Memory B cell (primary cell): ENCODE measurements around the gene SYNGAP1.
"Not testable (repeated sequence)": the region's sequence is repeated elsewhere in the genome, so short reads cannot be mapped to it uniquely, and the experiment has no call there.

Experiments
- ATAC-seq: fragments of 150-1000 bp; cut with Tn5 transposase; 2 replicates; pipeline ENCODE4 v1.10.0; 2021; ENCODE audit warnings: low read depth, mild to moderate bottlenecking, moderate library complexity
- DNase-seq, 2 donors: peaks; one replicate each; pipeline ENCODE4 v3.0.0; 2022; ENCODE audit warnings: low spot score in 2 of 2
- H3K27ac Mint-ChIP-seq: one replicate; pipeline ENCODE4 v1.8.0; 2022; ENCODE audit warnings: mild to moderate bottlenecking, moderate library complexity, mixed read lengths
- H3K27me3 Mint-ChIP-seq: one replicate; pipeline ENCODE4 v1.8.0; 2022; ENCODE audit warnings: mixed read lengths
- H3K36me3 Mint-ChIP-seq: one replicate; pipeline ENCODE4 v1.8.0; 2022; ENCODE audit warnings: mild to moderate bottlenecking, mixed read lengths
- H3K4me1 Mint-ChIP-seq: one replicate; pipeline ENCODE4 v1.8.0; 2022; ENCODE audit warnings: mixed read lengths
- H3K4me3 Mint-ChIP-seq: one replicate; pipeline ENCODE4 v1.8.0; 2022; ENCODE audit warnings: mild to moderate bottlenecking, moderate library complexity, mixed read lengths
- H3K9me3 Mint-ChIP-seq: one replicate; pipeline ENCODE4 v1.8.0; 2022; ENCODE audit warnings: mixed read lengths

SYNGAP1 gene

DNA sequence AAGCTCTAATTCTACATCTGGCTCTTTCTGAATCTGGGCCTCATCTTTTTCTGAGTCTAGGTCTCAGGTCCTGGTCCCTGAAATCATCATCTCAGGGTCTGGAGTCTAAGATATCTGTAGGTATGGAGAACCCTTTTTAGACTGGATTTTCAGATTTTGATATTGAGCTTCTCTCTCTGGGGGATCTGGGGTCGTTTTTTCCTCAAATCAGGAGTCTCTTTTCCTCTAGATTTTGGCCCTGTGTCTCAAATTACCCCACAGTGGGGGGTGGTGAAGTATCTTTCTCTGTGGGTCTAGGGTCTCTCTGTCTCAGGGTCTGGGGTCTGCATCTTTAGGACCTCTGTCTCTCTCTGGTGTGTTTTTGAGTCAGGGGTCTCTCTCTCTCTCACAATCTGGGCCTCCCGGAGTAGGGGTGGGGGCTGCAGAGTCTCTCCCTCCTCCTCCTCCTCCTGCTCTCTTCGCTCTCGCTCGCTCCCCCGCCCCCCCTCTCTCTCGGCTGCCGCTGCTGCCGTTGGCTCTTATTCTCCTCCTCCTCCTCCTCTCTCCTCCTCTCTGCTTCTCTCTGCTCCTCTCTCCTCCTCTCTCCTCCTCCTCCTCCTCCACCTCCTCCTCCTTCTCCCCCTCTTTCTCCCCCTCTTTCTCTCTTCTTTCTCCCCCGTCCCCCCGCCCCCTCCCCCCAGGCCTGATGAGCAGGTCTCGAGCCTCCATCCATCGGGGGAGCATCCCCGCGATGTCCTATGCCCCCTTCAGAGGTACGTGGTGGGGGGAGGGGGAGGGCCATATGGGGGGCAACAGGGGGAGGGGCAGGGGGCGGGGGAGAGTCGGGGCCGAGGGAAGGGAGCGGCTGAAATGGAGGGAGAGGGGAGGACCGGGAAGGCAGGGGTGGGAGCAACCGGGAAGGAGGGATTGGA is at the start of gene SYNGAP1:
Gene SYNGAP1, plus strand, starts transcription at position 486 of the 911 bp plus-strand sequence. Its CDS starts 200 bp downstream, at position 686.
- DNase-seq (no peak), ATAC-seq (no peak)
- peak within 1 kb of the TSS; percentile 92 for H3K27ac Mint-ChIP-seq
- H3K4me3 Mint-ChIP-seq, result no peak within 1 kb of the TSS
- no peaks in the 10 kb centered on the region for H3K27me3 Mint-ChIP-seq
- peaks cover 38% of the 10 kb centered on the region for H3K4me1 Mint-ChIP-seq
- H3K9me3 Mint-ChIP-seq, result no peaks in the 10 kb centered on the region
- H3K36me3 Mint-ChIP-seq, result peaks cover 5% of the 10 kb centered on the region

DNA sequence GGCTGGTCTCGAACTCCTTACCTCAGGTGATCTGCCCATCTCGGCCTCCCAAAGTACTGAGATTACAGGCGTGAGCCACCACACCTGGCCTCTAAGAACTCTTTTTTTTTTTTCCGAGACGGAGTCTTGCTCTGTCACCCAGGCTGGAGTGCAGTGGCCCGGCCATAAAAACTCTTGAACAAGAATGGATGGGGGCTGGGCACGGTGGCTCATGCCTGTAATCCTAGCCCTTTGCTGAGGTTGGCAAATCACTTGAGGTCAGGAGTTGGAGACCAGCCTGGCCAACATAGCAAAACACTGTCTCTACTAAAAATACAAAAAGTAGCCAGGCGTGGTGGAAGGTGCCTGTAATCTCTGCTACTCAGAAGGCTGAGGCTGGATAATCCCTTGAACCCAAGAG is 48.0 kb upstream of the SYNGAP1 start:
- not testable (repeated sequence) for H3K4me1 Mint-ChIP-seq, H3K36me3 Mint-ChIP-seq, H3K27ac Mint-ChIP-seq, DNase-seq, H3K9me3 Mint-ChIP-seq, H3K4me3 Mint-ChIP-seq, ATAC-seq, H3K27me3 Mint-ChIP-seq

DNA sequence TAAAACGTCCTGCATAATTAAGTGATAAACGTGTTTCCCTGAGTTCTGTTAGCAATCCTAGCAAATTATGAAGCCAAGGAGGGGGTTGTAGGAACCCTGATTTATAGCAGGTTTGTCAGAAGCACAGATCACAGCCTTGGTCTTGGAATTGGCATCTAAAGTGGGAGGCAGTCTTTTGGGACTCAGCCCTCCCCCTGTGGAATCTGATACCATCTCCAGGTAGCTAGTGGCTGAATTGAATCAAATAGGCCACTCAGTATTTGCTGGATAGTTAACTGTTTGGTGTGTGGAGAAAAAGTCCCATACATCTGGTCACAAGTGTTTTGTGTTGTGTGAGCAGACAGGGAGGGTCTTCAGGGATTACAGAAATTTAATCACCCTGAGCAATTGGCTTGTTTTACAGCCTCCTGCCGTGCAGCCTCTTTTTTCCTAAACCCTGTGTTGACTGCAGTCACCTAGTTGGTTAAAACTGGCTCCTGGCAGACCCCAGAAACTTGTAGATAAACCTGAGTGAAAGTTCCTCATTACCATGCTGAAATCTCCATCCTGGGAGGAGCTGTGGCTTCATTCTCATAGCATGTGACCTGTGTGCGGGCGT is 47.2 kb upstream of the SYNGAP1 start:
- Mint-ChIP-seq H3K36me3 (no peaks in the 10 kb centered on the region), H3K4me1 (peaks cover 2% of the 10 kb centered on the region), H3K9me3 (no peaks in the 10 kb centered on the region), H3K27ac (no peak overlapping the region), H3K4me3 (no peak overlapping the region), H3K27me3 (no peaks in the 10 kb centered on the region)
- ATAC-seq (no peak), DNase-seq (no peak)

DNA sequence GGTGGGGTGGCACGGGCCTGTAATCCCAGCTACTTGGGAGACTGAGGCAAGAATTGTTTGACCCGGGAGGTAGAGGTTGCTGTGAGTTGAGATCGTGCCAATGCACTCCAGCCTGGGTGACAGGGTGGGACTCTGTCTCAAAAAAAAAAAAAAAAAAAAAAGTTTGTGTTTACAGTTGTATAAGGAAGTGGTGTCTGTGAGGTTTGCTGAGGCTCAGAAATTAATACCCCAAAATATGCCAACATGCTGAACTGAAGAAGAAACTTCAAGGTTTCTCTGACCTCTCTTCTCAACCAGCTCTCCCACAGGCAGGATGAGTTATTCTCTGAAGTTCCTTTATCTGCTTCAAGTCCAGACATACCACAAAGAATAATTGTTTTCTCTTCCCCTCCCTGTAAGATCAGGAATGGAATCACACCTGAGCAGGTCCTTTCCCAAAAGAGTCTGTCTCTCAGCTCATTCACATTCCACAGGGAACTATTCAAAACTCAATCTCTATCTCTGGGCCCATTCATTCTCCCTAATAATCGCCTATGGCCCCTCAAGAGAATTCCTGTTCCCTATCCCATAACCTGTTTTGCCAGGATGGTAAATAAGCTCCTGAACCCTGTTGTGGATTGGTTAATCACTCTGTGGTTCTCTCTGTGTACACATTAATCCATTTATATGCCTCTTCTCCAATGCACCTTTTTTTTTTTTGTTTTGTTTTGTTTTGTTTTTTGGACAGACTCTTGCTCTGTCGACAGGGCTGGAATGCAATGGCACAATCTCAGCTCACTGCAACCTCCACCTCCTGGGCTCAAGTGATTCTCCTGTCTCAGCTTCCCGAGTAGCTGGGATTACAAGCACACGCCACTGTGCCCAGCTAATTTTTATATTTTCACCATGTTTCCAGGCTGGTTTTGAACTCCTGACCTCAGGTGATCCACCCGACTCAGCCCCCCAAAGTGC is 45.6 kb upstream of the SYNGAP1 start:
- DNase-seq (no peak), ATAC-seq (no peak)
- Mint-ChIP-seq H3K27me3 (no peaks in the 10 kb centered on the region), H3K4me1 (peaks cover 2% of the 10 kb centered on the region), H3K4me3 (no peak overlapping the region), H3K9me3 (no peaks in the 10 kb centered on the region), H3K36me3 (no peaks in the 10 kb centered on the region), H3K27ac (no peak overlapping the region)

DNA sequence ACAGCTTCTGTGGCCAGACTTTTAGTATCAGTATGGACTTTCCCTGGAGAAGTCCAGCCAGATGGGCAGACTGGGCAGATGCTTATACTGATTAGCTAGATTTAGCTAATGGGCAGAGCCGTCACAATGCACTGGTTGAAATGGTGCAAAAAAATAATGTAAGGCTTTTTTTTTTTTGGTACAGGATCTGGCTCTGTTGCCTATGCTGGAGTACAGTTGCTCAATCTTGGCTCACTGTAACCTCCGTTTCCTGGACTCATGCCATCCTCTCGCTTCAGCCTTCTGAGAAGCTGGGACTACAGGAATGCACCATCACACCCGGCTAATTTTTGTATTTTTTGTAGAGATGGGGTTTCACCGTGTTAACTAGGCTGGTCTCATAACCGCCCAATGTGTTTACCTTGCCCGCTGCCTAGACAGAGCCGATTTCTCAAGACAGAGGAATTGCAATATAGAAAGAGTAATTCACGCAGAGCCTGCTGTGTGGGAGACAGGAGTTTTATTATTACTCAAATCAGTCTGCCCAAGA is 44.7 kb upstream of the SYNGAP1 start:
- Mint-ChIP-seq H3K27me3 (no peaks in the 10 kb centered on the region), H3K4me1 (peaks cover 2% of the 10 kb centered on the region), H3K9me3 (no peaks in the 10 kb centered on the region), H3K27ac (no peak overlapping the region), H3K4me3 (no peak overlapping the region), H3K36me3 (no peaks in the 10 kb centered on the region)
- DNase-seq, result no peak
- ATAC-seq, result no peak

DNA sequence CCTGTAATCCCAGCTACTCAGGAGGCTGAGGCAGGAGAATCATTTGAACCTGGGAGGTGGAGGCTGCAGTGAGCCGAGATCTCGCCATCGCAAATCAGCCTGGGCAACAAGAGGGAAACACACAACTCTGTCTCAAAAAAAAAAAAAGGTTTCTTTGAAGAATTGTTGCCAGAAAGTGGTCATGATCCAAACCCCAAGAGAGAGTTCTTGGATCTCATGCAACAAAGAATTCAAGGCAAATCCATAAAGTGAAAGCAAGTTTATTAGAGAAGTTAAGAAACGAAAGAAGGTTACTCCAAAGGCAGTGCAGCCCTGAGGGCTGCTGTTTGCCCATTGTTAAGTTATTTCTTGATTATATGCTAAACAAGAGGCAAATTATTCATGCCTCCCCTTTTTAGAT is 42.7 kb upstream of the SYNGAP1 start:
- Mint-ChIP-seq H3K27me3 (no peaks in the 10 kb centered on the region), H3K27ac (no peak overlapping the region), H3K9me3 (no peaks in the 10 kb centered on the region), H3K4me1 (peaks cover 2% of the 10 kb centered on the region), H3K4me3 (no peak overlapping the region), H3K36me3 (no peaks in the 10 kb centered on the region)
- no peak for ATAC-seq
- DNase-seq, result no peak

DNA sequence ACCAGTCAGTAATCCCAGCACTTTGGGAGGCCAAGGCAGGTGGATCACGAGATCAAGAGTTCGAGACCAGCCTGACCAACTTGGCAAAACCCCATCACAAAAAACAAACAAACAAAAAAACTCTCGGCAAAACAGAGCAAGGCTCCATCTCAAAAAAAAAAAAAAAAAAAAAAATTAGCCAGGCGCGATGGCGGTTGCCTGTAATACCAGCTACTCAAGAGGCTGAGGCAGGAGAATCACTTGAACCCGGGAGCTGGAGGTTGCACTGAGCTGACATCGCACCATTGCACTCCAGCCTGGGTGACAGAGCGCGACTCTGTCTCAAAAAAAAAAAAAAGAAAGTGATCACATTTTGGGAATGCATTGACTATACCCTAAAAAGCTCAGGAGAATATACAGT is 40.7 kb upstream of the SYNGAP1 start:
- H3K4me3 Mint-ChIP-seq, H3K27ac Mint-ChIP-seq, H3K4me1 Mint-ChIP-seq, H3K27me3 Mint-ChIP-seq, H3K9me3 Mint-ChIP-seq, H3K36me3 Mint-ChIP-seq, ATAC-seq, DNase-seq: not testable (repeated sequence)

DNA sequence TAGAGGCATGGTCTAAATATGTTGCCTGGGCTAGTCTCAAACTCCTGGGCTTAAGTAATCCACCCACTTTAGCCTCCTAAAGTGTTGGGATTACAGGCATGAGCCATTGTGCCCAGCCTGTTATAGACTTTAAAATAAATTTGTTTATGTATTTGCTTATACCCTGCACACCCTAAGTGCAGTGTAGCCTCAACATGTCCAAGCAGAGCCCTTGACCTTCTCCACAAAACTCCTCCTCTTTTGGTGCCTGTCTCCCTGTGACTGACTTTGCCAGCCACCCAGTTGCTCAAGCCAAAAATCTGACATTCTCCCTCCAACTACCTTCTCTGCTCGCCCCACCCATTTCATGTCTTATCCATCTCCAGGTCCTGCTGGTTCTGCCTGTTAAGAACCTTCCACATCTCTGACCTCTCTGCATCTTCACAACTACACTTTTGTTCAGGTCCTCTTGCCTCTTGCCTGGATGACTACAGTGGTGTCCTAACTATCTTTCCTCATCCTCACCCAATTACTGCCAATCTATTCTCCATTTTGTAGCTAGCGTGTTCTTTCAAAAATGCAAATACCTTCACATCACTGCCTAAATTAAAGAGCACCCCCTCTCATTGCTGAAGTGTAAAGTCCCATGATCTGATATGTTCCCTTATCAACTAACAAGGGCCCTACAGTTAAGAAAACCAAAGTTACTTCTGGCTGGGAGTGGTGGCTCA is 39.4 kb upstream of the SYNGAP1 start:
- Mint-ChIP-seq H3K27ac (no peak overlapping the region), H3K4me3 (no peak overlapping the region)

DNA sequence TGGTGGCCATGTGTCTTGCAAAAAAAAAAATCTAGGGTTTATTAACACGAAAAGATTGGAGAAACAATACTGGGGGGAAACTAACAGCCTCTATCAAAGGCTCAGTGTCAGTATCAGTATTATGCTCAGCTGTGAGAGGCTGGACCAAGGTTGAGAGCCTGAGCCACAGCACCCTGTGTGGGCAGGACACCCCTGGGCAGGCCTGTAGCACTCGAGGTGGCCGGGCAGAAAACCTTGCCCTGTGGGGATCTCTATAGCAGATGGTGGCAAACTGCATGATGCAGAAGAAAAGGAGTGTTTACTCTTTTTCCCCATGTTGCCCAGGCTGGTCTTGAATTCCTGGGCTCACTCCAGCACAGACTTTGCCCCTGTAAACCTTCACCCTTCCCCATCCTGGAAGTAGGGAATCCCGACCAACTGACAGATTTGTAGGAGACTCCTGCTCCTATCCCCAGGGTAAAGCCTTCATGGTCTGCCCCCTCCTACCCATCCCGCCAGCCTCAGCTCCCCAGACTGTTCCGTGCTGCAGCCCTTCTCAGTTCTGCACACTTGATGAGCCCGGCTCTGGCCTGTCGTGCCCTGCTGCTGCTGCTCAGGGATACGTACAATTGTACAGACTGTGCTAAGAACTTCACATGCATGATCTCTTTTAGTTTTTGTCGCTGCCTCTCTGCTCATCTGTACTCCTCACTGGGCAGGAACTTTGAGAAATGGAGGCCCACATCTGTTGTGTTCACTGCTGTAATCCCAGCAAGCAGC is 36.3 kb upstream of the SYNGAP1 start:
- ATAC-seq, result no peak
- Mint-ChIP-seq H3K27ac (no peak overlapping the region), H3K4me3 (no peak overlapping the region)

More for the DNA sequence above, 39.4 kb upstream of the SYNGAP1 start:
- H3K9me3 Mint-ChIP-seq, result no peaks in the 10 kb centered on the region
- DNase-seq (no peak), ATAC-seq (no peak)
- no peaks in the 10 kb centered on the region for H3K27me3 Mint-ChIP-seq
- no peaks in the 10 kb centered on the region for H3K36me3 Mint-ChIP-seq
- H3K4me1 Mint-ChIP-seq, result no peaks in the 10 kb centered on the region

DNA sequence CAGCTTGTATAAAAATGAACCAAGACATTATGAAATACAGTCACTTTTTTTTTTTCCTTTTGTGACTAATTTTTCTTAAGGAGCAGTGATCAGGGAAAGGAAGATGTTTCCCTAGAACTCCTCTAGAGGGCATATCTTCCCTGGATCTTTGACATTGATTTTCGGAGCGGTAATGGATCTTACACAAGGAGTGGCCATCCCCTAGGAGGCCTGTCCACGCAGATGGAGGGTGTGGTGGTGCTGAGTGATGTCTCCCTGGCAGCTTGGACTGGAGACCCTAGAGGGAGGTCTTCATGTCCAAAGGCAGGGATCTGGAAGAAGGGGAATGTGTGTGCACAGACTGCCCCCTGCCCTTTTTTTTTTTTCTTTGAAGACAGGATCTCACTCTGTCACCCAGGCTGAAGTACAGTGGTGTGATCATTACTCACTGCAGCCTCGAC is 35.3 kb upstream of the SYNGAP1 start:
- DNase-seq (no peak), ATAC-seq (no peak)
- no peak overlapping the region for H3K27ac Mint-ChIP-seq
- no peak overlapping the region for H3K4me3 Mint-ChIP-seq
- no peaks in the 10 kb centered on the region for H3K36me3 Mint-ChIP-seq
- no peaks in the 10 kb centered on the region for H3K4me1 Mint-ChIP-seq
- no peaks in the 10 kb centered on the region for H3K27me3 Mint-ChIP-seq
- H3K9me3 Mint-ChIP-seq, result no peaks in the 10 kb centered on the region

More for the DNA sequence above, 36.3 kb upstream of the SYNGAP1 start:
- Mint-ChIP-seq H3K27me3 (no peaks in the 10 kb centered on the region), H3K36me3 (no peaks in the 10 kb centered on the region), H3K9me3 (no peaks in the 10 kb centered on the region), H3K4me1 (no peaks in the 10 kb centered on the region)
- no peak for DNase-seq

DNA sequence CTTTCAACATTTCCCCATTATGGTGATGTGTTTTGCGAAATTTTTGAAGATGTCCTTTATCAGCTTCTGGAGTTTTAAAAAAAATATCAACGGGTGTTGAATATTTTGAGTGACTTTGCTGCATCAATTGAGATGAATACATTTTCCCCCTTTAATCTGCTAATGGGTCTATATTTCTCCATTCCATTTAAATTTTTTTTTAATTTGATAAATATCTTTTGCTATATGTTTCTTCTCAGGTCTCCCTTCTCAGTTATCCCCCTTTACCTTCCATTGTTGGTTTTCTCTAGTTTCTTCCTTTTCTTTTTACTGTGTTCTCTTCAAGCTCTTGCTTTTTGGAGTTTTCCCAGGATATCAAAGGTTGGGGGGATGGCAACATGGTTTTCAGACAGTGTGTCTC is 29.7 kb upstream of the SYNGAP1 start:
- no peak for ATAC-seq
- H3K4me1 Mint-ChIP-seq, result peaks cover 15% of the 10 kb centered on the region
- no peak overlapping the region for H3K27ac Mint-ChIP-seq
- H3K4me3 Mint-ChIP-seq, result no peak overlapping the region
- H3K9me3 Mint-ChIP-seq, result no peaks in the 10 kb centered on the region
- H3K36me3 Mint-ChIP-seq, result no peaks in the 10 kb centered on the region
- DNase-seq, result no peak
- peaks cover 4% of the 10 kb centered on the region for H3K27me3 Mint-ChIP-seq

DNA sequence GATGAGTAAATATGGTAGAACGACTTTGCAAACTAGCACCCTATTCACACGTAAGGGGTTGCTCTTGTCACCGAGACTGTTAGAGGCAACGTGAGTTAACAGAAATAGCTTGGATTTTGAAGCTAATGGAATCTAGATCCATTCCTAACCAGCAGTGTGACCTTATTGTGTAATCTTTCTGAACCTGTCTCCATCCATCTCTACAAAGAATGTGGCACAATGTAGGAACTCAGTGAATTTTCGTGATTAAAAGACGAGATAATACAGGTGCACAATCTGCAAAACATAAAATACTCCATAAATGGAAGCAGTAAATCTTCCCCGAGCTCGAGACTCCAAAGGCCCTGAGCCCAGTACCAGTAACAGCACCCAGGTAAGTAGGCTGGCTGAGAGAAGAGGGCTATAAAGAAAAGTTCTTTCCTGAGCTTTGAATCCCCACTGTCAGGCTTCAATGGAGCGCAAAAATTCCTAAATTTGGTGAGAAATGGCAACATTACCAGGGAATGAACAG is 29.0 kb upstream of the SYNGAP1 start:
- DNase-seq (no peak), ATAC-seq (peak; percentile 2)
- Mint-ChIP-seq H3K27me3 (peaks cover 6% of the 10 kb centered on the region), H3K36me3 (no peaks in the 10 kb centered on the region), H3K4me3 (peak overlapping the region; percentile 80), H3K4me1 (peaks cover 15% of the 10 kb centered on the region), H3K9me3 (no peaks in the 10 kb centered on the region), H3K27ac (peak overlapping the region; percentile 88)
